Measurements from ENCODE around the gene ARHGEF18. TPM values are rescaled to one million over a fixed set of nuclear protein-coding genes. Genes with fewer than 3 reads are reported as not detected.
A peak's percentile ranks its signal among the peaks of the same experiment; 100 is the strongest.
"Not testable (repeated sequence)": the region's sequence is repeated elsewhere in the genome, so short reads cannot be mapped to it uniquely, and the experiment has no call there.

Gene ARHGEF18
- total RNA-seq, 2 donors from 2014 or later = 47.8 to 58.6 TPM

GRCh38 chr19:7336321-7336973 is 12.3 kb upstream of the ARHGEF18 start:
- Mint-ChIP-seq H3K4me1 (peaks cover 17% of the 10 kb centered on the region), H3K4me3 (no peak overlapping the region), H3K27me3 (no peaks in the 10 kb centered on the region), H3K27ac (no peak overlapping the region), H3K9me3 (no peaks in the 10 kb centered on the region), H3K36me3 (ENCODE audit: low read depth) (no peaks in the 10 kb centered on the region)
- ATAC-seq (replicated peaks) = no peak

GRCh38 chr19:7337380-7338194 is 11.2 kb upstream of the ARHGEF18 start:
- Mint-ChIP-seq H3K9me3 (no peaks in the 10 kb centered on the region), H3K4me1 (peaks cover 17% of the 10 kb centered on the region), H3K36me3 (ENCODE audit: low read depth) (no peaks in the 10 kb centered on the region), H3K27me3 (no peaks in the 10 kb centered on the region), H3K27ac (no peak overlapping the region), H3K4me3 (peak overlapping the region; percentile 31)
- peak; percentile 97 for ATAC-seq (replicated peaks)

GRCh38 chr19:7340959-7341837 is 7.5 kb upstream of the ARHGEF18 start:
- H3K27me3 Mint-ChIP-seq = no peaks in the 10 kb centered on the region
- peak overlapping the region; percentile 57 for H3K27ac Mint-ChIP-seq
- no peaks in the 10 kb centered on the region for H3K36me3 Mint-ChIP-seq (ENCODE audit: low read depth)
- H3K4me1 Mint-ChIP-seq = peaks cover 28% of the 10 kb centered on the region
- H3K4me3 Mint-ChIP-seq = peak overlapping the region; percentile 36
- no peaks in the 10 kb centered on the region for H3K9me3 Mint-ChIP-seq
- ATAC-seq (replicated peaks) = no peak

- H3K27me3 Mint-ChIP-seq = no peaks in the 10 kb centered on the region
- no peak overlapping the region for H3K27ac Mint-ChIP-seq
- H3K9me3 Mint-ChIP-seq = no peaks in the 10 kb centered on the region
- H3K36me3 Mint-ChIP-seq (ENCODE audit: low read depth) = no peaks in the 10 kb centered on the region
- H3K4me3 Mint-ChIP-seq = no peak overlapping the region
- no peak for ATAC-seq (replicated peaks)
- H3K4me1 Mint-ChIP-seq = peaks cover 30% of the 10 kb centered on the region
These were observed 6.6 kb upstream of the ARHGEF18 start for GRCh38 chr19:7342143-7342542.

- Mint-ChIP-seq H3K9me3 (peaks cover 3% of the 10 kb centered on the region), H3K4me1 (peaks cover 35% of the 10 kb centered on the region), H3K4me3 (peak overlapping the region; percentile 77), H3K27me3 (no peaks in the 10 kb centered on the region), H3K36me3 (ENCODE audit: low read depth) (peaks cover 8% of the 10 kb centered on the region), H3K27ac (peak overlapping the region; percentile 76)
- no peak for ATAC-seq (replicated peaks)
These were observed 2.2 kb upstream of the ARHGEF18 start for GRCh38 chr19:7346488-7346971.

- Mint-ChIP-seq H3K36me3 (ENCODE audit: low read depth) (peaks cover 13% of the 10 kb centered on the region), H3K4me3 (peak overlapping the region; percentile 77), H3K4me1 (peaks cover 39% of the 10 kb centered on the region), H3K27ac (peak overlapping the region; percentile 76)
- H3K27me3 Mint-ChIP-seq; ATAC-seq (replicated peaks); H3K9me3 Mint-ChIP-seq: not testable (repeated sequence)
These were observed 1.7 kb upstream of the ARHGEF18 start for GRCh38 chr19:7346997-7347396.

- Mint-ChIP-seq H3K27me3 (no peaks in the 10 kb centered on the region), H3K4me1 (peaks cover 45% of the 10 kb centered on the region), H3K9me3 (peaks cover 7% of the 10 kb centered on the region), H3K36me3 (ENCODE audit: low read depth) (peaks cover 23% of the 10 kb centered on the region), H3K27ac (peak overlapping the region; percentile 95), H3K4me3 (peak overlapping the region; percentile 93)
- peak; percentile 9 for ATAC-seq (replicated peaks)
These were observed 474 bp downstream of the ARHGEF18 start for GRCh38 chr19:7349231-7349591.

- Mint-ChIP-seq H3K4me3 (peak overlapping the region; percentile 93), H3K36me3 (ENCODE audit: low read depth) (peaks cover 32% of the 10 kb centered on the region), H3K27ac (peak overlapping the region; percentile 95), H3K4me1 (peaks cover 54% of the 10 kb centered on the region), H3K27me3 (no peaks in the 10 kb centered on the region), H3K9me3 (peaks cover 7% of the 10 kb centered on the region)
- peak; percentile 24 for ATAC-seq (replicated peaks)
These were observed 1.4 kb downstream of the ARHGEF18 start for GRCh38 chr19:7349961-7350711.

- H3K36me3 Mint-ChIP-seq (ENCODE audit: low read depth) = peaks cover 40% of the 10 kb centered on the region
- H3K9me3 Mint-ChIP-seq = peaks cover 7% of the 10 kb centered on the region
- no peaks in the 10 kb centered on the region for H3K27me3 Mint-ChIP-seq
- peaks cover 42% of the 10 kb centered on the region for H3K4me1 Mint-ChIP-seq
- ATAC-seq (replicated peaks) = no peak
- peak overlapping the region; percentile 55 for H3K27ac Mint-ChIP-seq
- H3K4me3 Mint-ChIP-seq = peak overlapping the region; percentile 93
These were observed 3.1 kb downstream of the ARHGEF18 start for GRCh38 chr19:7351861-7352260.

GRCh38 chr19:7355151-7355820 is 6.5 kb downstream of the ARHGEF18 start:
- Mint-ChIP-seq H3K4me1 (peaks cover 38% of the 10 kb centered on the region), H3K36me3 (ENCODE audit: low read depth) (peaks cover 45% of the 10 kb centered on the region), H3K27me3 (no peaks in the 10 kb centered on the region), H3K4me3 (no peak overlapping the region), H3K27ac (peak overlapping the region; percentile 75), H3K9me3 (peaks cover 13% of the 10 kb centered on the region)
- no peak for ATAC-seq (replicated peaks)

- H3K4me3 Mint-ChIP-seq = no peak overlapping the region
- no peaks in the 10 kb centered on the region for H3K27me3 Mint-ChIP-seq
- peaks cover 45% of the 10 kb centered on the region for H3K36me3 Mint-ChIP-seq (ENCODE audit: low read depth)
- H3K9me3 Mint-ChIP-seq = peaks cover 10% of the 10 kb centered on the region
- H3K27ac Mint-ChIP-seq = no peak overlapping the region
- no peak for ATAC-seq (replicated peaks)
- H3K4me1 Mint-ChIP-seq = peaks cover 33% of the 10 kb centered on the region
These were observed 7.1 kb downstream of the ARHGEF18 start for GRCh38 chr19:7355871-7356270.

- ATAC-seq (replicated peaks) = no peak
- Mint-ChIP-seq H3K9me3 (peaks cover 7% of the 10 kb centered on the region), H3K4me3 (no peak overlapping the region), H3K27ac (peak overlapping the region; percentile 14), H3K4me1 (peaks cover 29% of the 10 kb centered on the region), H3K36me3 (ENCODE audit: low read depth) (peaks cover 37% of the 10 kb centered on the region), H3K27me3 (no peaks in the 10 kb centered on the region)
These were observed 8.3 kb downstream of the ARHGEF18 start for GRCh38 chr19:7356899-7357627.

- H3K9me3 Mint-ChIP-seq = peaks cover 6% of the 10 kb centered on the region
These were observed 9.4 kb downstream of the ARHGEF18 start for GRCh38 chr19:7358102-7358597.

More at GRCh38 chr19:7358102-7358597, 9.4 kb downstream of the ARHGEF18 start:
- no peak for ATAC-seq (replicated peaks)
- H3K4me3 Mint-ChIP-seq = no peak overlapping the region
- H3K4me1 Mint-ChIP-seq = peaks cover 30% of the 10 kb centered on the region
- no peaks in the 10 kb centered on the region for H3K27me3 Mint-ChIP-seq
- H3K27ac Mint-ChIP-seq = peak overlapping the region; percentile 44
- H3K36me3 Mint-ChIP-seq (ENCODE audit: low read depth) = peaks cover 37% of the 10 kb centered on the region
